T-helper 22 cell (primary cell): ENCODE data around the gene C10orf90.
"Not testable (repeated sequence)": the region's sequence is repeated elsewhere in the genome, so short reads cannot be mapped to it uniquely, and the experiment has no call there.

Source experiments
- DNase-seq: peaks from one replicate; pipeline ENCODE4 v3.0.0-alpha.2; 2020; ENCODE audit warnings: low read depth

The C10orf90 gene

DNA sequence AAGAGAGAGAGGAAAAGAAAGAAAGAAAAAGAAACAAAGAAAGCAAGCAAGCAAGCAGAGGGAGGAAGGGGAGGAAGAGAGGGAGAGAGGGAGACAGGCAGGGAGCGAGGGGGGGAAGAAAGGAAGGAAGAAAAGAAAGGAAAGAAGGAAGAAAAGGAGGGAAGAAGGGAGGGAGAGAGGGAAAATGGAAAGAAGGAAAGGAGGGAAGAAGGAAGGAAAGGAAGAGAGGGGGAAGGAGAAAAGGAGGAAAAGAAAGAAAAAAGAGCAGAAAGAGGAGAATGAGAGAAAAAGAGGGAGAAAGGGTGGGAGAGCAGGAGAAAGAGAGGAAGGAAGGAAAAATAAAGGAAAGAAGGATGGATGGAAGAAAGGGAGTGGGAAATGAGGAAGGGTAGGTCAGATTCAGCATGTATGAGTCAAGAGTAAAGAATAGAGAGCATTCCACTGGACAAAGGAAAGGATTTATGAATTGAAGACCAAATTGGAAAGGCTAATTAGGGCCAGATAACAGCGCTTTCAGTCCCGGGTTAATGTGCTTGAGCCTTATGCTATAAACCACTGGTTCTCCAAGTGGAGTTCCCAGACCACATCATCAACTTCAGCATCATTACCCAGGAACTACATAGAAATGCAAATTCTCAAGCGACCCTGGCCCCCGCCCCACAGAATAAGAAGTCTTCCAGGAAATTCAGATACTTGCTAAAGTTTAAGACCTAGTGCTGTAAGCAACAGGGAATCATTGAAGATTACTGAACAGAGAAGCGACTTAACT lies 85.1 kb downstream of the C10orf90 start:
- no peak for DNase-seq

DNA sequence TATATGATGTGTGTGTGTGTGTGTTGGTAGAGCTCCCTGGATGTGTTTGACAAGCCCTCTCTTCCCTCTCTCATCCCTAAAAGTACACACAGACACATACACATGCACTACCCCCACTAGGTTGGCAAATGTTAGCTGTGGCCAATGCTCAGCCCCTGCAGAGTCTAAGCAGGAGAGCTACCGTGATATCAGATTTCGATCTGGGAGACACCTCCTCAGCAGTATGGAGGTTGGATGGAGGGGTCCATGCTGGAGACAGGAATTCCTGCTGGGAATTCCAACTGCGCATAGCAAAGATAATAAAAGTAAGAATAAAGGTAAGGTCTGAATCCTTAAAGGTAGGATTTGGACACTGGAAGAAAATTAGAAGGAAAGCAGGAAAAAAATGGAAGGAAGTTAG lies 85.7 kb downstream of the C10orf90 start:
- DNase-seq = no peak

DNA sequence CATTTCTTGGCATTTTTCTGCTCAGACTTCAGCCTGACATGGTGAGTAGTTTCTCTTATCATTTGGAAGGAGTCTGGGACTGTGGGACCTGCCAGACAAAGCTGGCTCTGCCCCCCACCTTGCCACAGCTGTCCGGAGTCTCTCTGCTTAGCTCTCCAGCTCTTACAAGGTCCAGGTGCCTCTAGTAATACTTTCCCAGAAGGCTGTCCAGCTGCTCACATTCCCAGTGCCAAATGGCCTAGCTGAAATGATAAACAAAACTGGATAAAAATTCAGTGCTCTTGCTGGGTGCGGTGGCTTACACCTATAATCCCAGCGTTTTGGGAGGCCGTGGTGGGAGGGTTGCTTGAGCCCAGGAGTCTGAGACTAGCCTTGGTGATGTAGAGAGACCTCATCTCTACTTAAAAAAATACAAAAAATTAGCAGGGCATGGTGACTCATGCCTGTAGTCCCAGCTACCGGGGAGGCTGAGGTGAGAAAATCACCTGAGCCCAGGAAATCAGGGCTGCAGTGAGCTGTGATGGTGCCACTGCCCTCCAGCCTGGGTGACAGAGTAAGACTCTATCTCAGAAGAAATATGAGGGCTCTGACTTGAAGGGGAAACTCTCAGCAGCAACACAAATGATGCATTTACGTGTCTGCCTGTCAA lies 86.8 kb downstream of the C10orf90 start:
- no peak for DNase-seq

DNA sequence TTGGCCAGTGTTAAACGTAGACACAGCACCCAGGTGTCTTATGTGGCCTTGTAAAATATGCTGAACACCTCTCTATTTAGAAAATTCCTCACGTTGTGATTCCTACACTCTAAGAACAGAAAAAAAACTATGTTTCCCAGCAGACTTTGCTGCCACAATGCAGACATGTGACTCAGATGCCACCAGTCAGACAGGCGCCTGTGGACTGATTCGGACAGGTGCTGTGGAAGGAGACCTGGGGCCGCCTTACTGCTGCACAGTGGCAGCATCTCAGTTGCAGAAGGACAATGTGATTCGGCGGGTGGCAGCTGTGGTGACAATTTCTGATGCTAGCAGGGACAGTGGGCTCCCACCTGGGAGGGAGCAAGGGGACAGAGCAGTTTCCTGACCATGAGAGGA lies 88.8 kb downstream of the C10orf90 start:
- DNase-seq = no peak

DNA sequence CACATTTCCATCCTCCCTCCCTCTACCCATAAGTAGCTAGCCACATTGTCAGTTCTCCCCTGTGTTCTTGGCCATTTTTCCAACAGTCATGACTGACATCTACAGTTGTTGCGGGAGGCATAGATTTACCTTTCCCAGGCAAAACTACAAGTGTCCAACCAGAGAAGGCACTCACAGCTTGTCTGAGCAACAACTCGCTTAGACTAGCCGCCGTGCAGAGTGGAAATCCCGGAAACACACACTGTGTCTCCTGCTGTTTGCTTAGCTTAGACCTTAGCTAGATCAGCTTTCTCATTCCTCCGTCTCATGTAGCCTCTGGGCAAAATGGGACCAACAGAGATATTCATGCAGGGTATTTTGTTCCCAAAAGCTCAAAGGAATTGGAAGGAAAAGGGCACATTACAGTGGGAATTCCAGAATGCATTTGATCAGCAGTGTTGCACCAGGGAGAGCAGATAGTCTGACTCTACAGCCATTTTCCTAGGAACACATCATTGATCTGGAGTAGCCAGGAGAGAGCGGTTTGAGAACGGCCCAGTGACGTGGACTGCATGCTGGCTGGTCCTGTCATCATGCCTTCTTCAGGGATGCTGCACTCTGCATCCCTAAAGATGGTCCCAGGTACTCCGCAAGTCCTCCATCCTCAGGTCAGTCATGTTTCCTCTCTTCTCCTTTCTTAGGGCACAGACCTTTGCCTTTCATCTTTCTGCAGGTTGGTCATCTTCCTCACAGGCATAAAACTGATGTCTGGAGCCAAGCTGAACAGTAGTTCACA lies 89.4 kb downstream of the C10orf90 start:
- DNase-seq = no peak

DNA sequence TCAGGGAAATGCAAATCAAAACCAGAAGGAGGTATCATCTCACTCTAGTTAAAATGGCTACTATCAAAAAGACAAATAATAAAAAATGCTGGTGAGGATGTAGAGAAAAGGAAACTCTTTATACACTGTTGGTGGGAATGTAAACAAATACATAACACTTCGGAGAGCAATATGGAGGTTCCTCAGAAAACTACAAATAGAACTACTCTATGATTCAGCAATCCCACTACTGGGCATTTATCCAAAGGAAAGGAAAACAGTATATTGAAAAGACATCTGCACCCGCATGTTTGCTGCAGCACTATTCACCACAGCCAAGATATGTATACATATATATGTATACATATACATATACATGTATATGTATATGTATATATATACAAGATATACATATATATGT lies 94.2 kb downstream of the C10orf90 start:
- no peak for DNase-seq

DNA sequence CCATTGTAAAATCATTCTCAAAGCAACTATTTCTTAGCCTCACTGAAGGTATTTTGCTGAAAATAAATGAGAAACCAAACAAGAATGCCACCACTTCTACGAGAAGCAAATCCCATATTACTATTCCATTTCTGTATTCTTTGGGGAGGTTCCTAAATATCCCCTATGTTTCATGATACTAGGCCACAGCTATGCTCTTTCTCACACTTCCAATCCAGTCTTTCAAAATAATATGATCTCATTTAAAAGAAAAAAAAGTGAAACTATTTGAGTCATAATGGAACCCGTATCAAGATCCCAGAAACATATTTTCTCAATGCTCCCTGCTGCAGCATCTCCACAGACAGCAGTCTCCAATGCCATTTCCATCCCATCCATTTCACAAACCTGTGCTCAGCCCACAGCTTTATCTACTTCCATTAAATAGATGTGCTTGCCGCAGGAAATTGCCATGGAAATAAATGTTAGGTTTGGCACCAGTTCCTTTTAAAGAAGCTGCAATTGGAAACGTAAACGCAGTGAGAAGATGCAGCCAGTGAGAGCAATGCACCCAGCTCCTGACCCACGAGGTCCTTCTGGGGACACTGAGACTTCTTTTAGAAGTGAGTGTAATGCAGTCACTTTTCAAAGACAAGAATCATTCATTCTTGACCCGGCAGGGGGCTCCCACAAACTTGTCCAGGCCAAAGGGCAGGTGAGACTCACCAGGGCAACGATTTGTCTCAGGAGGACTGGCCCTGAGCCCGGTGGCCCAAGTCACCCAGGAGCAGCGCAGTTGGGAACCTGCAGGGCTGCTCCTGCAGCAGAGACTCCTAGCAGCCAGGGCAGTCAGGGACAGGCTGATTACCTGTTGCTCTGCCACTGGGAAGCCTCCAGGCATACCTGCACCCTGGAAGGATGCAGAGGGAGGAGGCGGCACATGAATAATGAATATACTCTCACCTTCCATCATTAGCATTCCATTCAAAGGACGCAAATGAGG lies 99.6 kb downstream of the C10orf90 start:
- DNase-seq = no peak

DNA sequence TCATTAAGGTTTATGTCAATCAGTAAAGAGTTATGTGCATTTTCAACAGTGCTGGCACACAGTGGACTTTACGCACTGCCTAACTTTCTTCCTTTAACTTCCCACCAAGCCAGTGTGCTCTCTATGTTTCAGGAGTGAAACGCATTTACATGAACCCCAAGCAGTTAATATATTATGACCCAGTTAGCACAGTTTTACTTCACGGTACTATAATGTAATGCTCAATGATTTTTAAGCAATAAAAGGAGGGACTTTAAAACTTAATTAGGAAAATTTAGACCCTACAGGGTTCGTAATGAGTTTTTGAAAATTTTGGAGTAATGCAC lies 100.3 kb downstream of the C10orf90 start:
- no peak for DNase-seq

DNA sequence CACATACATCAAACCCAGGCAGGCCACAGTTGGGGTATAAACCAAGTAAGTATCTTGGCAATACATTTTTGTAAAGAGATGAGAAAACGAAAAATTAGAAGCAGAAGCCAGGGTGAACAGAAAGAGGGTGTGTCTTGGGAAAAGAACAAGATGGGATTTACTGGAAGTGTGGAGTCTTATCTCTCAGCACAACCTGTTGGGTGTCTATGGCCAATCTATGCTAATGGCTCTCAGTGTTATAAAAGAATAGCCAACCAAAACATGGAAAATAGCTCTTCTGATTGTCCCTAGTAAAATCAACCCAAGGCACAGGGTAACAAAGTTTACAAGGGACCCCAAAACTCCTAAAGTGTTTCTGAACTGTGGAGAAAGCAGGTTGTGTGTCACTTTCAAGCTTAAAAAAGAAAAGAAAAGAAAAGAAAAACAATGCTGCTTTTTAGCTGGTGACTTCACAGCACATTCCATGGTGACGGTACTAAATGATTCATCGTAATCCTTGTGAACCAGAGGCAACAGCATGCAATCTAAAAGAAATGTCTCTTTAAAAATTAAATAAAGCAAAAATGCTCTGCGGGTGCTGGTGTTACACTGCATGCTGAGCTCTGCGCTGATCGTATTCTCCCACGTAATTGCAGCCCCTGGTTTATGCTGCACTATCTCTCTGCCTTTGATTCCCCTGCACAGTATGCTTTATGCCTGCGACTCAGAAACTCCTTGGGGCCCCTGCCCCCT lies 100.8 kb downstream of the C10orf90 start:
- no peak for DNase-seq

DNA sequence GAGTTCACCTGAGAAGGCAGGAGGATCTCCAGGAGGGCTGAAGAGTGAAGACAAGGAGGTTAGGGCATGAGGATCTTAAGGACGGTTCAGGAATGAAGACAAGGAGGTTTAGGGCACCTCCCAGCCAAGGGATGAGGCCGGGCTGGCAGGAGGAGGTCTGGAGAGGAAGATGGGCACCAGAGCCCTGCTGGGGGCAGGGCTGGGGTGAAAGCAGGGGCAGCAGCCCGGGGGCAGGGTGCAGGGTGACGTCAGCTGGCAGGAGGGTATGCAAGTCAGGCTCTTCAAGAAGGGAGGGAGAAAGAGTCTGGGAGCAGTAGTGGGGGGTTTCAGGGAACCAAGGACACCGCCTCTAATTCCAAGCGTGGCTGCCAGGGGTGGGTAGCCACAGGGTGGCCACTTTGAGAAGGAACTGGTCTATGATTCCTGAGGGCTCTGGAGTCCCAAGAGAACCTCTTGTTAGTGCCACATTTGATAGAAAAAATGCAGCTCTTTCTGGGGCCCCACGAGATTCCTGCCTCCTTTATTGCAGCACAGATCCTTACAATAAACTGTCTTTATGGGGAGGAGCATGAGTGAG lies 101.6 kb downstream of the C10orf90 start:
- DNase-seq = no peak

DNA sequence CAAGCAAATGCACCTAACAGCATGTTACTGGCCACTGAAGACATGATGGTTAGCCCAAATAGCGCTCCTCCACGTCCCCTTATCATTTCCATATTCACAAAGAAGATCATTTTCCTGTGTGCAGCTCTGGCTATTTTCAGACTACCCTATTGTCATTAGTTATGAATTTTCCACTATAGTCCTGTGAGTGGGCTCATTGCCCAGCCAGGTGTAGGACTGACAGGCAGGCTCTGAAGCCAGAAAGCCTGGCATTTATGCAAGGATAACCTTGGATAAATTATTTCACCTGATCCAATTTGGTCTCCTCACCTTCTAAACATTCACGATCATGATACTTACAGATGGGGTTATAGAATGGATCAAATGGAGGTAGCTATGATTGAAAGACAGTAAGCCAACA lies 104.6 kb downstream of the C10orf90 start:
- DNase-seq = no peak

DNA sequence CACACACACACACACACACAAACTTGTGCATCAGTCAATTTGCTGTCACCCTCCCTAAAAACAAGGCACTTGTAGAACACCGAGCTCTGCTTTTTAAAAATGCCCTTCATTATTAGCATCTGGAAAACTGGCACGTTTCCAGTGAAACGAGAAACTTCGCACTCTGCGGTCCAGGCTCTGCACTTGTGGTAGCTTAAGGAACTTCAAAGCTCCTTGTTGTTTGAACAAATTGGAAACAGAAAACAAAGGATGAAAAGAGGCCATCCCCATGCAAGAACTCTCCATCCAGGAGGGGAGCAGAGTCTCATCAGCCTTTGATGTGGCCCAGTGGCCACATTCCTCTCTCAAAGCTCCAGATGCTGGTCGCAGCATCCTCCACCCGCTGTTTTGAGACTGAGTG lies 105.1 kb downstream of the C10orf90 start:
- no peak for DNase-seq

DNA sequence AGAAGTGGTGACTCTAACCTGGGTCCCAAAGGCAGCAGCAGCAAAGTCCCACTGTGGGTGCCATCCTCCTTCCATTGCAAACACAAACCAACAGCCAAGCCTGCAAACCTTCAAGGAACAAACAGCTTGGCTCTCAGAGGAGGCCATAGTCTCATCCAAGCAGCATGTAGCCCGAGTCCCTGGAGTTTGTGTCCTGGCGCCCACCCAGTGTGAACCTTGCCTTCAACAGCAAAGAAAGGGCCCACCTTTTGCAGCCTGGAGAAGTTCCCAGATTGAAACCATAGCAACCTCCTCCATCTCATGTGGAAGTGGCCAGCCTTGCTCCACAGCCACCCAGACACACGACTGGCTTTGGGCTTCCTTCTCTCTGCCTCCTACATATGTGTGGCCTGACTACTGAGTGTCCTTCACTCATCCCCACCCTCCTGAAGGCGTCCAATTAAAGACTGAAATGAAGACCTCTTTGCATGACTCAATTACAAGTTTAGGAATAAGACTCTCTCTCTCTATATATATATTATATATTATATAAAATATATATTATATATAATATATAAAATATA lies 106.1 kb downstream of the C10orf90 start:
- no peak for DNase-seq

DNA sequence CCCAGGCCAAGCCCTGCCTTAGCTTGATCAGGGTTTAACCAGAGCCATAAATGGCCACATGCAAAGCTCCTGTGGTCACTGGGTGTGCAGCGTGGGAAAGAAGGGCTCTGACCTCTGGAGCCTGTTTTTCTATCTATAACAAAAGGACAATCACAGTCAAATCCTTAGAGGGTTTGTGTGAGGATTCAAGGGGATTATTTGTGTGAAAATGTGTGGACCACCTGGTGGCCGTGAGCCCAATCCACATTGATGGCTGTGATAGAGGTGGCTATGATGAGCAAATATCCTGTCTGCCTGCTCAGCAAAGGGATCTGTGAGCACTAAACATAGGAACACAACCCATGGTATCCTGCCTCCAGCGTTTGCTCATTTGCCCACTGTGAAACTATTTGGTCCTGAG lies 107.1 kb downstream of the C10orf90 start:
- DNase-seq = no peak

DNA sequence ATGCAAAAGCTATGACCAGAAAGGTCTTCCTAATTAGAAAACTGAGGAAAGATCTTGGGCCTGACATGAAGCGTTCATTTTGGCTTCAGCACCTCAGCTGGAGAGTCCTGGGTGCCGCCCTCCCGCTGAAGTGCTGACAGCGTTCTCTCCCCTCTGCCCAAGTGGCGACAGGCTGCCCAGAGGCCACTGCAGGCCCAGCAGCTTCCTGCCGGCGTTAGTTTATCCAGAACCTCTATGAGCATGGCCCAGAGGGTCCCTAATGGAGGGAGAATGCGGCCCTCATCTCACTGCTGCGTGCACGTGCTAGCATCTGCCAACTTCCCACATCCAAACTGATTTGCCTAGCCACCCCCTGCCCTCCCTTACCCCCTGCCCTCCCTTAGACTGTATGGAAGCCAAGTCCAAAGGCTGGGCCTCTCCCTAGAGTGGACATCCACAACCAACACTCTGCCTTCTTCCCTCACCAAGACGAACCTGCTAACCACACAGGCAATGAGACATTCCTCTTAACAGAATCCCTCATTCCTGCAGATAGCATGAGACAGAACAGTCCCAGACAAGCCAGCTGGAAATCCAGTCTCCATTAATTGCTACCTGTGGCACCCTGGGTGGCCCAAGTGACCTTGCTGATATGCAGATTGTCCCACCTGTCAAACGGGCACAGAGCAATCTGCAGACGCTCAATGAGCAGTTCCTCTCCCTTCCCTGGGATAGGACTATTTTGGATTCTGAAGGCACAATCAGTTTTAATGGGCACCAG lies 108.4 kb downstream of the C10orf90 start:
- DNase-seq = no peak

DNA sequence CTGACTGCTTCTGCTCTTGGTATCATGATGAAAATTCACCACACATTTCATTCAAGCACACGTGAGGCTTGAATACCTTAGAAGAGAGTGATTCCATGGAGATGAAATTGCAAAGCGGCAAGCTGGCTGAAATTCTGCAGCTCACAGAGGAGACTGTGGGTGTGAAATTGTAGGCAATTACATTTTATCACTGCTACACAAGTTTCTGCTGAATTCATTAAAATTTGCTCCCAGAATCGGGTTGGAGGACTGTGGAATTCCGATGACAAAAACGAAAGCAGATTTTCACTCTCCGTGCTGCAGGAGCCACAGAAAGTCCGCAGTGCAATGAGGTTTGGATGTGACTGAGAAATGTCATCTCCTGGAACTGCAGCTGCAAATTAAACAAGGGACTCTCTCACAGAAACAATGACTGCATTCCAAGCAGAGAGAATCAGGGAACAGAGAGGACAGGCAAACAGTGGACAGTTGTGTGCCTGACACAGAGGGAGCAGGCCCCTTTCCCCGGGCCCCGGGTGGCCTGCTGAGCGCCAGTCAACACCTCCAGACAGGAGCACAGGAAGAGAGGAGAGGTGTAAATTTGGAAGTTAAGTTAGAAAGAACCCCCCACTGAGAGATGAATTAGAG lies 109.1 kb downstream of the C10orf90 start:
- no peak for DNase-seq

DNA sequence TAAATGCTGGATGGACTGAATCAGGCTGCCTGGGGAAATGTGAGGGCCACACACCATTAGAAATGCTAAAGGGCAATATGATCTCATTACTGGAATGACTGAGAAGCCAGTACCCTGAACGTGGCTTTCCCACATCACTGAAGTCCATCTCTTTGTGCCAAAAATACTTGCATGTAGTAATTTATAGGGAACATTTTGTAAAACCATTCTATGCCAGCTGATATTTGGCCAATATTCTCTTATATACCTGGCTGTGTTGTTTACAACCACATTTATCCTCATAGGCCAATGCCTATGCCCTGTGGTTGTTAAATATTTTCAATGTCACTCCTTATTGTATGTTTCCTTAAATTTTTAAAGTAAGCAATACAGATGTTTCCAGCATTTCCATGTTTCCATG lies 111.6 kb downstream of the C10orf90 start:
- DNase-seq = no peak

DNA sequence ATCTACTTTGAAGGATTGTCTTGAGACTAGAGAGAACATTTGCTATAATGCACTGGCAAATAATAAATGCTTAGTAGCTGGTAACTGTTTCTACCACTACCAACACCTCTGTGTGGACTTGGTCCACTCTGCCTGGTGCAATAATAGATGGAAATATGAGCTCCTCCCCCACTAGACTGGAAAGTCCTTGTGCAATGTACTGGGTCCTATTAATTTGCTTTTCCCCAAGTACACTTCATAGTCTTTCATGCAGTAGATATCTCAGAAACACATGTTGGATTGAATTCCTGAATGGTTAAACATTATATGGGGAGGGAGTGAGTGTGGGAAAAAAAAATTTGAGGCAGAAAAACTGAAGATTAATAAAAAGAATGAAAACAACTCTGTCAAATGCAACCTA lies 119.3 kb downstream of the C10orf90 start:
- DNase-seq = no peak

DNA sequence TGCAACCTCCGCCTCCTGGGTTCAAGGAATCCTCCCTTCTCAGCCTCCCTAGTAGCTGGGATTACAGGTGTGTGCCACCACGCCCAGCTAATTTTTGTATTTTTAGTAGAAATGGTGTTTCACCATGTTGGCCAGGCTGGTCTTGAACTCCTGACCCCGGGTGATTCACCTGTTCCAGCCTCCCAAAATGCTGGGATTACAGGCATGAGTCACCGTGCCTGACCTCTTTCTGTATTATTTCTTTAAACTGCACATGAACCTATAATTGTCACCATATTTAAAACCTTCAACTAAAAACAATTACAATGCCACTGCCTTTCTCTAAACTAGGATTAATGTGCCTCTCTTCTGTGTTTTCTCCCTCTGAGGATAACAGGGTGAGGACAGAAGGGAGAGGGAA lies 119.9 kb downstream of the C10orf90 start:
- not testable (repeated sequence) for DNase-seq
